ENCODE data around the gene APBA1. TPM values are rescaled to one million over a fixed set of nuclear protein-coding genes. Genes with fewer than 3 reads are reported as not detected.

The APBA1 gene
- total and polyA plus RNA-seq, 2 of the 8 experiments (the other 6 are each of a cell fraction or from before 2014, with no cell fraction given) = 0.36 to 0.60 TPM

DNA sequence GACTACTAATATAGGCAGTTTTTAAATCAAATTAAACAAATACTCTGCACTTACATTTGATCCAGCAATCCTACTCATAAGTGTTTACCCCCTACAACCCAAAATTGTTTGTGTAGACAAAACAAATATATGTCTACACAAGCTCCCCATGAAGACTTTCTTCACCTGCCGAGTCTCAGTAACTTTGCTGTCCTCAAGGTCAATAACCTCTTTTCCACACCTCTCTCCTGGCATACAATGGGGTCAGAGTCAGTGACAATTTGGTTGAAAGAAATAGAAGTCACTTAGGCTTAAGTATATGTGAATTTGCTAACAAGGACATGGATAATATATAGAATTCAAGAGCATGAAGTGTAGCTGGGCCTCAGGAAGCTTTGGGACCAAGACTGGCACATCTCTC is 29.1 kb downstream of the APBA1 start (continued):
- TF ChIP-seq USF2 (IDR thresholded peaks at IDR 0.05; ENCODE audit: low read length) = no peak

Measured in H1 (cell line).